GM23338 (cell line): ENCODE data around the gene PIK3C2B. TPM values are rescaled to one million over a fixed set of nuclear protein-coding genes. Genes with fewer than 3 reads are reported as not detected.

Experiments used
- ATAC-seq: fragments of 200-7000 bp; cut with Tn5 transposase; 3 replicates; pipeline ENCODE4 v1.9.1; 2020
- DNase-seq: peaks from one replicate; pipeline ENCODE4 v3.0.0-alpha.2; 2015; ENCODE audit warnings: low spot score
- H2AFZ ChIP-seq: fragments of 200-600 bp; sonication (generic); 2 replicates; pipeline ENCODE4 v1.8.0; 2016; ENCODE audit warnings: antibody characterized with exemption, mild to moderate bottlenecking, moderate library complexity
- H3F3A ChIP-seq: fragments of 200-600 bp; sonication (generic); replicated peaks from 2 replicates; pipeline ENCODE4 v1.8.0; 2017; ENCODE audit warnings: antibody characterized with exemption, mixed run types, low read depth
- H3K27ac ChIP-seq: fragments of 200-600 bp; sonication (generic); 2 replicates; pipeline ENCODE4 v1.6.1; 2016; ENCODE audit warnings: low read depth
- H3K27me3 ChIP-seq: fragments of 200-600 bp; sonication (generic); 2 replicates; pipeline ENCODE4 v1.8.0; 2016; ENCODE audit warnings: mild to moderate bottlenecking, mixed run types, moderate library complexity; ENCODE audit not compliant: insufficient read depth
- H3K36me3 ChIP-seq: fragments of 200-600 bp; sonication (generic); 2 replicates; pipeline ENCODE4 v1.8.0; 2016; ENCODE audit warnings: mild to moderate bottlenecking; ENCODE audit not compliant: insufficient read depth
- H3K4me1 ChIP-seq: fragments of 200-600 bp; sonication (generic); 2 replicates; pipeline ENCODE4 v1.8.0; 2016; ENCODE audit warnings: mild to moderate bottlenecking, moderate library complexity; ENCODE audit not compliant: insufficient read depth
- H3K4me2 ChIP-seq: fragments of 200-600 bp; sonication (generic); 2 replicates; pipeline ENCODE4 v1.7.1; 2017; ENCODE audit warnings: mixed run types
- H3K4me3 ChIP-seq: fragments of 200-600 bp; sonication (generic); 2 replicates; pipeline ENCODE4 v1.6.1; 2016; ENCODE audit warnings: mixed run types
- H3K79me2 ChIP-seq: fragments of 200-600 bp; sonication (generic); replicated peaks from 2 replicates; pipeline ENCODE4 v1.8.0; 2017; ENCODE audit warnings: mild to moderate bottlenecking; ENCODE audit not compliant: insufficient read depth
- H3K9me2 ChIP-seq: fragments of 200-600 bp; sonication (generic); 2 replicates; pipeline ENCODE4 v1.8.0; 2017; ENCODE audit not compliant: insufficient read depth
- H4K20me1 ChIP-seq: fragments of 200-600 bp; sonication (generic); replicated peaks from 2 replicates; pipeline ENCODE4 v1.8.0; 2017; ENCODE audit warnings: mild to moderate bottlenecking; ENCODE audit not compliant: insufficient read depth
- H3K27ac Mint-ChIP-seq: 2 replicates; pipeline ENCODE4 v1.8.0; 2020; ENCODE audit warnings: inconsistent platforms, mild to moderate bottlenecking, moderate library complexity, mixed read lengths
- H3K27me3 Mint-ChIP-seq: 3 replicates; pipeline ENCODE4 v1.8.0; 2022; ENCODE audit warnings: low read depth, mild to moderate bottlenecking, moderate library complexity, mixed read lengths, inconsistent platforms; ENCODE audit not compliant: insufficient read depth, poor library complexity
- H3K36me3 Mint-ChIP-seq: 3 replicates; pipeline ENCODE4 v1.8.0; 2021; ENCODE audit warnings: low read depth, mild to moderate bottlenecking, inconsistent platforms, moderate library complexity, mixed read lengths
- H3K4me1 Mint-ChIP-seq: 3 replicates; pipeline ENCODE4 v1.8.0; 2020; ENCODE audit warnings: mild to moderate bottlenecking, inconsistent platforms, mixed read lengths
- H3K4me3 Mint-ChIP-seq: 3 replicates; pipeline ENCODE4 v1.8.0; 2021; ENCODE audit warnings: moderate library complexity, mild to moderate bottlenecking, inconsistent platforms, mixed read lengths
- H3K9me3 Mint-ChIP-seq: 3 replicates; pipeline ENCODE4 v1.8.0; 2020; ENCODE audit warnings: moderate library complexity, mild to moderate bottlenecking, inconsistent platforms, mixed read lengths
- CREB1 ChIP-seq: fragments of 250-450 bp; sonication (Bioruptor Pico); IDR thresholded peaks from 2 replicates; pipeline ENCODE4 v1.5.0; 2020; ENCODE audit warnings: low read depth, mild to moderate bottlenecking, moderate library complexity
- EZH2 ChIP-seq: fragments of 200-600 bp; sonication (generic); IDR thresholded peaks from one replicate; pipeline ENCODE4 v1.8.0; 2017; ENCODE audit warnings: antibody characterized with exemption, mild to moderate bottlenecking, low read depth; ENCODE audit not compliant: unreplicated experiment
- JUNB ChIP-seq: IDR thresholded peaks from one replicate; pipeline ENCODE4 v1.6.1; 2016; ENCODE audit warnings: antibody characterized with exemption; ENCODE audit not compliant: unreplicated experiment
- POLR2AphosphoS5 ChIP-seq: IDR thresholded peaks from 2 replicates; pipeline ENCODE4 v1.6.1; 2016; ENCODE audit warnings: antibody characterized with exemption, low read depth
- STAT1 ChIP-seq: IDR thresholded peaks from one replicate; pipeline ENCODE4 v1.6.1; 2016; ENCODE audit warnings: antibody characterized with exemption; ENCODE audit not compliant: unreplicated experiment
- ZNF114 ChIP-seq: fragments of 250-450 bp; sonication (Bioruptor Pico); IDR thresholded peaks from 2 replicates; pipeline ENCODE4 v1.5.0; 2020; ENCODE audit warnings: mild to moderate bottlenecking, moderate library complexity
- polyA plus RNA-seq: library from polyadenylated mRNA; unstranded; fragments of >200 nt; fragmentation: Nextera tagmentation; extraction: Ambion mirVana; gene quantifications from 2 replicates; pipeline ENCODE4 v1.2.1, GENCODE V29; 2016
- total RNA-seq: library from RNA; depleted of rRNA; stranded (reverse); fragments of >200 nt; shearing (Covaris generic); gene quantifications from 2 replicates; pipeline ENCODE4 v1.2.3, GENCODE V29; 2014
- TF ChIP-seq, protein P1 (sequence below): IDR thresholded peaks from one replicate; pipeline ENCODE4 v1.6.1; 2018; ENCODE audit warnings: antibody characterized with exemption; ENCODE audit not compliant: unreplicated experiment
- TF ChIP-seq, protein P2 (sequence below): fragments of 250-450 bp; sonication (Bioruptor Pico); IDR thresholded peaks from 2 replicates; pipeline ENCODE4 v1.5.0; 2020; ENCODE audit warnings: mild to moderate bottlenecking, moderate library complexity
- TF ChIP-seq, protein P3 (sequence below), 2 experiments: fragments of 200-600 bp in 1 of 2; sonication (generic) in 1 of 2; conservative IDR thresholded peaks; 2 replicates each; pipeline versions ENCODE4 v1.5.1 to v1.6.1; 2016 to 2017; ENCODE audit warnings: antibody characterized with exemption in 2 of 2, low read depth in 2 of 2, mild to moderate bottlenecking in 2 of 2, moderate library complexity in 1 of 2

The PIK3C2B gene
- total and polyA plus RNA-seq, 2 experiments from 2014 or later: 4.8 to 19.0 TPM

DNA sequence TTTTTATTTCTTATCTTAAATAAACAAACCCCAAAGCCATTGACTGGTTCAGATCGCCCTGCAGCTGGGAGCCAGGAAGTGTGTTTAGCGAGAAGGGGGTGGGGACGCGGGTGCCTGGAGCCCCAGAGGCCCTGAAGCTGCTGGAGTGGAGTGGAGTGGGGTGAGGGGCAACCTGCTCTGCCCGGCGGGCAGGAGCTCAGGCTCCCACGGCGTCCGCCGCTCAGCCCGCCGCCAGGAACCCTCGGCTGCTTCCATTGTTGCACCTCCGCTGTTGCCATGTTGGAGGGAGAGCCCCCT is 673 bp downstream of the PIK3C2B start:
- Histone ChIP-seq H3F3A (no peaks in the 10 kb centered on the region; the same call in 1 of the 2 replicates), H3K27me3 (peaks cover 6% of the 10 kb centered on the region; the same call in 1 of the 2 replicates), H3K79me2 (peaks cover 34% of the 10 kb centered on the region), H3K27ac (peak overlapping the region; percentile 88; the same call in 1 of the 2 replicates), H3K4me1 (peaks cover 22% of the 10 kb centered on the region), H3K36me3 (no peaks in the 10 kb centered on the region), H3K9me2 (no peaks in the 10 kb centered on the region), H2AFZ (peak overlapping the region; percentile 96; the same call in 1 of the 2 replicates), H3K4me3 (peak overlapping the region; percentile 99), H4K20me1 (peaks cover 3% of the 10 kb centered on the region), H3K4me2 (peak overlapping the region; percentile 82)
- ATAC-seq (peak; percentile 32), DNase-seq (peak; percentile 51)
- Mint-ChIP-seq H3K27me3 (peaks cover 11% of the 10 kb centered on the region), H3K4me3 (peak overlapping the region; percentile 87), H3K36me3 (no peaks in the 10 kb centered on the region; the same call in 2 of the 3 replicates), H3K27ac (no peak overlapping the region), H3K4me1 (peaks cover 38% of the 10 kb centered on the region), H3K9me3 (no peaks in the 10 kb centered on the region)
- no peak for TF ChIP-seq EZH2
- no peak for TF ChIP-seq CREB1 (CRISPR knock-in tag)
- TF ChIP-seq ZNF114 (CRISPR knock-in tag): no peak
- TF ChIP-seq, protein P1, sequence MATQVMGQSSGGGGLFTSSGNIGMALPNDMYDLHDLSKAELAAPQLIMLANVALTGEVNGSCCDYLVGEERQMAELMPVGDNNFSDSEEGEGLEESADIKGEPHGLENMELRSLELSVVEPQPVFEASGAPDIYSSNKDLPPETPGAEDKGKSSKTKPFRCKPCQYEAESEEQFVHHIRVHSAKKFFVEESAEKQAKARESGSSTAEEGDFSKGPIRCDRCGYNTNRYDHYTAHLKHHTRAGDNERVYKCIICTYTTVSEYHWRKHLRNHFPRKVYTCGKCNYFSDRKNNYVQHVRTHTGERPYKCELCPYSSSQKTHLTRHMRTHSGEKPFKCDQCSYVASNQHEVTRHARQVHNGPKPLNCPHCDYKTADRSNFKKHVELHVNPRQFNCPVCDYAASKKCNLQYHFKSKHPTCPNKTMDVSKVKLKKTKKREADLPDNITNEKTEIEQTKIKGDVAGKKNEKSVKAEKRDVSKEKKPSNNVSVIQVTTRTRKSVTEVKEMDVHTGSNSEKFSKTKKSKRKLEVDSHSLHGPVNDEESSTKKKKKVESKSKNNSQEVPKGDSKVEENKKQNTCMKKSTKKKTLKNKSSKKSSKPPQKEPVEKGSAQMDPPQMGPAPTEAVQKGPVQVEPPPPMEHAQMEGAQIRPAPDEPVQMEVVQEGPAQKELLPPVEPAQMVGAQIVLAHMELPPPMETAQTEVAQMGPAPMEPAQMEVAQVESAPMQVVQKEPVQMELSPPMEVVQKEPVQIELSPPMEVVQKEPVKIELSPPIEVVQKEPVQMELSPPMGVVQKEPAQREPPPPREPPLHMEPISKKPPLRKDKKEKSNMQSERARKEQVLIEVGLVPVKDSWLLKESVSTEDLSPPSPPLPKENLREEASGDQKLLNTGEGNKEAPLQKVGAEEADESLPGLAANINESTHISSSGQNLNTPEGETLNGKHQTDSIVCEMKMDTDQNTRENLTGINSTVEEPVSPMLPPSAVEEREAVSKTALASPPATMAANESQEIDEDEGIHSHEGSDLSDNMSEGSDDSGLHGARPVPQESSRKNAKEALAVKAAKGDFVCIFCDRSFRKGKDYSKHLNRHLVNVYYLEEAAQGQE: no peak
- TF ChIP-seq, protein P2, sequence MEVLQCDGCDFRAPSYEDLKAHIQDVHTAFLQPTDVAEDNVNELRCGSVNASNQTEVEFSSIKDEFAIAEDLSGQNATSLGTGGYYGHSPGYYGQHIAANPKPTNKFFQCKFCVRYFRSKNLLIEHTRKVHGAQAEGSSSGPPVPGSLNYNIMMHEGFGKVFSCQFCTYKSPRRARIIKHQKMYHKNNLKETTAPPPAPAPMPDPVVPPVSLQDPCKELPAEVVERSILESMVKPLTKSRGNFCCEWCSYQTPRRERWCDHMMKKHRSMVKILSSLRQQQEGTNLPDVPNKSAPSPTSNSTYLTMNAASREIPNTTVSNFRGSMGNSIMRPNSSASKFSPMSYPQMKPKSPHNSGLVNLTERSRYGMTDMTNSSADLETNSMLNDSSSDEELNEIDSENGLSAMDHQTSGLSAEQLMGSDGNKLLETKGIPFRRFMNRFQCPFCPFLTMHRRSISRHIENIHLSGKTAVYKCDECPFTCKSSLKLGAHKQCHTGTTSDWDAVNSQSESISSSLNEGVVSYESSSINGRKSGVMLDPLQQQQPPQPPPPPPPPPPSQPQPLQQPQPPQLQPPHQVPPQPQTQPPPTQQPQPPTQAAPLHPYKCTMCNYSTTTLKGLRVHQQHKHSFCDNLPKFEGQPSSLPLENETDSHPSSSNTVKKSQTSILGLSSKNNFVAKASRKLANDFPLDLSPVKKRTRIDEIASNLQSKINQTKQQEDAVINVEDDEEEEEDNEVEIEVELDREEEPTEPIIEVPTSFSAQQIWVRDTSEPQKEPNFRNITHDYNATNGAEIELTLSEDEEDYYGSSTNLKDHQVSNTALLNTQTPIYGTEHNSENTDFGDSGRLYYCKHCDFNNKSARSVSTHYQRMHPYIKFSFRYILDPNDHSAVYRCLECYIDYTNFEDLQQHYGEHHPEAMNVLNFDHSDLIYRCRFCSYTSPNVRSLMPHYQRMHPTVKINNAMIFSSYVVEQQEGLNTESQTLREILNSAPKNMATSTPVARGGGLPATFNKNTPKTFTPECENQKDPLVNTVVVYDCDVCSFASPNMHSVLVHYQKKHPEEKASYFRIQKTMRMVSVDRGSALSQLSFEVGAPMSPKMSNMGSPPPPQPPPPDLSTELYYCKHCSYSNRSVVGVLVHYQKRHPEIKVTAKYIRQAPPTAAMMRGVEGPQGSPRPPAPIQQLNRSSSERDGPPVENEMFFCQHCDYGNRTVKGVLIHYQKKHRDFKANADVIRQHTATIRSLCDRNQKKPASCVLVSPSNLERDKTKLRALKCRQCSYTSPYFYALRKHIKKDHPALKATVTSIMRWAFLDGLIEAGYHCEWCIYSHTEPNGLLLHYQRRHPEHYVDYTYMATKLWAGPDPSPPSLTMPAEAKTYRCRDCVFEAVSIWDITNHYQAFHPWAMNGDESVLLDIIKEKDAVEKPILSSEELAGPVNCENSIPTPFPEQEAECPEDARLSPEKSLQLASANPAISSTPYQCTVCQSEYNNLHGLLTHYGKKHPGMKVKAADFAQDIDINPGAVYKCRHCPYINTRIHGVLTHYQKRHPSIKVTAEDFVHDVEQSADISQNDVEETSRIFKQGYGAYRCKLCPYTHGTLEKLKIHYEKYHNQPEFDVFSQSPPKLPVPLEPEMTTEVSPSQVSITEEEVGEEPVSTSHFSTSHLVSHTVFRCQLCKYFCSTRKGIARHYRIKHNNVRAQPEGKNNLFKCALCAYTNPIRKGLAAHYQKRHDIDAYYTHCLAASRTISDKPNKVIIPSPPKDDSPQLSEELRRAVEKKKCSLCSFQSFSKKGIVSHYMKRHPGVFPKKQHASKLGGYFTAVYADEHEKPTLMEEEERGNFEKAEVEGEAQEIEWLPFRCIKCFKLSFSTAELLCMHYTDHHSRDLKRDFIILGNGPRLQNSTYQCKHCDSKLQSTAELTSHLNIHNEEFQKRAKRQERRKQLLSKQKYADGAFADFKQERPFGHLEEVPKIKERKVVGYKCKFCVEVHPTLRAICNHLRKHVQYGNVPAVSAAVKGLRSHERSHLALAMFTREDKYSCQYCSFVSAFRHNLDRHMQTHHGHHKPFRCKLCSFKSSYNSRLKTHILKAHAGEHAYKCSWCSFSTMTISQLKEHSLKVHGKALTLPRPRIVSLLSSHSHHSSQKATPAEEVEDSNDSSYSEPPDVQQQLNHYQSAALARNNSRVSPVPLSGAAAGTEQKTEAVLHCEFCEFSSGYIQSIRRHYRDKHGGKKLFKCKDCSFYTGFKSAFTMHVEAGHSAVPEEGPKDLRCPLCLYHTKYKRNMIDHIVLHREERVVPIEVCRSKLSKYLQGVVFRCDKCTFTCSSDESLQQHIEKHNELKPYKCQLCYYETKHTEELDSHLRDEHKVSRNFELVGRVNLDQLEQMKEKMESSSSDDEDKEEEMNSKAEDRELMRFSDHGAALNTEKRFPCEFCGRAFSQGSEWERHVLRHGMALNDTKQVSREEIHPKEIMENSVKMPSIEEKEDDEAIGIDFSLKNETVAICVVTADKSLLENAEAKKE (CRISPR knock-in tag): no peak
- no peak for TF ChIP-seq JUNB
- no peak for TF ChIP-seq POLR2AphosphoS5
- TF ChIP-seq, protein P3, sequence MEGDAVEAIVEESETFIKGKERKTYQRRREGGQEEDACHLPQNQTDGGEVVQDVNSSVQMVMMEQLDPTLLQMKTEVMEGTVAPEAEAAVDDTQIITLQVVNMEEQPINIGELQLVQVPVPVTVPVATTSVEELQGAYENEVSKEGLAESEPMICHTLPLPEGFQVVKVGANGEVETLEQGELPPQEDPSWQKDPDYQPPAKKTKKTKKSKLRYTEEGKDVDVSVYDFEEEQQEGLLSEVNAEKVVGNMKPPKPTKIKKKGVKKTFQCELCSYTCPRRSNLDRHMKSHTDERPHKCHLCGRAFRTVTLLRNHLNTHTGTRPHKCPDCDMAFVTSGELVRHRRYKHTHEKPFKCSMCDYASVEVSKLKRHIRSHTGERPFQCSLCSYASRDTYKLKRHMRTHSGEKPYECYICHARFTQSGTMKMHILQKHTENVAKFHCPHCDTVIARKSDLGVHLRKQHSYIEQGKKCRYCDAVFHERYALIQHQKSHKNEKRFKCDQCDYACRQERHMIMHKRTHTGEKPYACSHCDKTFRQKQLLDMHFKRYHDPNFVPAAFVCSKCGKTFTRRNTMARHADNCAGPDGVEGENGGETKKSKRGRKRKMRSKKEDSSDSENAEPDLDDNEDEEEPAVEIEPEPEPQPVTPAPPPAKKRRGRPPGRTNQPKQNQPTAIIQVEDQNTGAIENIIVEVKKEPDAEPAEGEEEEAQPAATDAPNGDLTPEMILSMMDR (conservative IDR thresholded peaks at IDR 0.05; ENCODE audit: low read depth in 2 of 2): no peak
- no peak for TF ChIP-seq STAT1
